8988T (cell line): ENCODE measurements around the gene PCCA.
"Not testable (repeated sequence)": the region's sequence is repeated elsewhere in the genome, so short reads cannot be mapped to it uniquely, and the experiment has no call there.

ENCODE experiments used
- DNase-seq: peaks from one replicate; pipeline ENCODE4 v3.0.0; 2011

PCCA gene

GRCh38 chr13:100314132-100314910 lies 225.4 kb downstream of the PCCA start:
- DNase-seq = no peak

GRCh38 chr13:100315522-100315921 lies 226.6 kb downstream of the PCCA start:
- no peak for DNase-seq

DNA sequence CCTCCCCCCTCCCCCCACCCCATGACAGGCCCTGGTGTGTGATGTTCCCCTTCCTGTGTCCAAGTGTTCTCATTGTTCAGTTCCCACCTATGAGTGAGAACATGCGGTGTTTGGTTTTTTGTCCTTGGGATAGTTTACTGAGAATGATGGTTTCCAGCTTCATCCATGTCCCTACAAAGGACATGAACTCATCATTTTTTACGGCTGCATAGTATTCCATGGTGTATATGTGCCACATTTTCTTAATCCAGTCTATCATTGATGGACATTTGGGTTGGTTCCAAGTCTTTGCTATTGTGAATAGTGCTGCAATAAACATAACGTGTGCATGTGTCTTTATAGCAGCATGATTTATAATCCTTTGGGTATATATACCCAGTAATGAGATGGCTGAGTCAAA lies 229.6 kb downstream of the PCCA start:
- not testable (repeated sequence) for DNase-seq

DNA sequence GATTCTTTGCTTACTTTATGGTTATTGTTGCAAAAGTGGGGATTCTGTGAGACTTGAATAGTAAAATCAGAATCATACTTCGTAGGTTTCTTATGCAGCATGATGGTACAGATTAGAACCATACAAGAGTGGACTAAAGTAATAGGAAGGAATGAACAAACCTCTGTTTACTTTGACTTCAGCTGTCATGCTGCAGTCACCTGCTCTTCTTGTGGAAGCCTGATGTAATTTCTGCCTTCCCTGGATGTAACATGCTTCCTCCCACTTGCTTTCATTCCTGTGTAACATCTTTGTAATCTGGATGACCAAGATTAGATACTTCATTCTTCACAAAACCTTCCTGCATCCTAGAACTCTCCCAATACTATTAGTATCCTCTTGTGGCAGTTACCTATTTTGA lies 235.0 kb downstream of the PCCA start:
- no peak for DNase-seq

DNA sequence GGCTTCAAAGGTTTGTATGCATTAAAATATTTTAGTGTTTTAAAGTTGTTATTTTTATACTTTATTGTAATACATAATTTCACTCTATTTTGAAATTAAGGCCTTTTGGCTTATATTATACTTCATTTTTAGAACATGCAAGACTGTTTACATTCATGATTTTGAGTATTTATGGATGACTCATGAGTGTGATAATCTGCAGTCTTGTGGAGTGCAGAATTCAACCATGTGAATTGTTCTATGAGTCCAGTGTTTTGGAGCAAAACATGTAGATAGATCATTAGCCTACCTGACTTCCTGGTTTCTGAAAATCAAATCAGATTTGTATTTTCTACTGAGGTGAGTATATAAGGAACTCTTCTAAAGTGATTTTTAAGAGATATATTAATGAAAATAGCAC lies 241.8 kb downstream of the PCCA start:
- DNase-seq = no peak

GRCh38 chr13:100333141-100333540 lies 244.2 kb downstream of the PCCA start:
- DNase-seq = no peak

GRCh38 chr13:100334214-100334613 lies 245.3 kb downstream of the PCCA start:
- no peak for DNase-seq

DNA sequence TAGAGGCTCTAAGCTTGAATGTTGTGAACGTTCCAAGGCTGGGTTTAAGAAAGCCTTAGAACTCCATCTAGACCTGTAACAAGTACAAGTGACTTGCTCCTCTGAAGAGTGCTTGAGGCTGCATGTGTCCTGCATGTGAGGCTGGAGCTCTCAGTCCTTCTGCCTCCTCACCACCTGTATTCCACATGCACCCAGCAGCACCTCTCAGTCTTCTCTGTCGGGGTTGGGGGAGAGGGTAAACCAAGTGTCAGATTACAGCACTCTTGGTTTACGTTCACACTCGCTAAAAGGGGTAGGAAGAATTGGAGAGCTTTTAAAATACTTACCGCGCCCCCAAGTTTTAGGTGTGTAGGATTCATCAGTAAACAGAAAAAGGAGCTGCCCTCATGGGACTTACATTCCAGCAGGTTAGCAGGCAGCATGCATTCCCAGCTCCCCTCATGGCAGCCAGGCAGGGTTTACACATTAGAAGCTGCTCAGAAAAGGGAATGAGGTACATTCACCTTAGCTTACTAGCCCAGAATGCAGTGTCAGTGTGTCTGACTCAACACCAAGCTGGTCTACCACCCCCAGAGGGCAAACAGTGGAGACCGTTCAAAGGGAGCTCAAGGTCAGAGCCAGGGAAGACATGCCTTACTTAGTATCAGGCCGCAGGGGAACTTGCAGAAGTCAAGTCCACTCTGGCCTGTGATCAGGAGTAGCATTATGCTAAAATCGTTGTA lies 248.1 kb downstream of the PCCA start:
- DNase-seq = no peak

GRCh38 chr13:100338275-100338674 lies 249.4 kb downstream of the PCCA start:
- no peak for DNase-seq

GRCh38 chr13:100339411-100339940 lies 250.6 kb downstream of the PCCA start:
- no peak for DNase-seq

GRCh38 chr13:100340865-100341264 lies 252.0 kb downstream of the PCCA start:
- DNase-seq = no peak

GRCh38 chr13:100341327-100341726 lies 252.4 kb downstream of the PCCA start:
- DNase-seq = no peak

- no peak for DNase-seq
Observed at GRCh38 chr13:100344544-100344943, 255.7 kb downstream of the PCCA start.

DNA sequence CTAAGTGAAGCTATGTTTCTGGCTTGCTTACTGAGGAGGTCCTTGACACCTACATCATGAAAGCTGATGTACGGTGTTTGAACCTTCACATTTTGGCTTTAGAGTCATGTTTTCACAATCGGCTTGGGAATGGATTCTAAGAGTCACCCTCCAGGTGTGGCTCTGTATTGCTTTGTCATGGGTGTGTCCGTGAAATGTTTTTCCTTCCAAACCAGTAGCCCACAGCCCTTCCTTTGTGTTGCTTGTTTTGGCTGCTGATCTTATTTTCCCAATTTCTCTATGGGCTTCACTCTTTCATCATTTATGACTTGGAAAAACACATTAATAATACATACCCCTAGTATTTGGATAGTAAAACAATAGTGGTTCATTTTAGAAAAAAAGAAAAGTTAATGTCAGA lies 259.1 kb downstream of the PCCA start:
- no peak for DNase-seq

GRCh38 chr13:100349594-100349993 lies 260.7 kb downstream of the PCCA start:
- no peak for DNase-seq

GRCh38 chr13:100350601-100351000 lies 261.7 kb downstream of the PCCA start:
- DNase-seq = no peak

GRCh38 chr13:100356426-100356825 lies 267.5 kb downstream of the PCCA start:
- DNase-seq = no peak

GRCh38 chr13:100356889-100357288 lies 268.0 kb downstream of the PCCA start:
- no peak for DNase-seq

- DNase-seq = no peak
Observed at GRCh38 chr13:100357764-100358163, 268.9 kb downstream of the PCCA start.

GRCh38 chr13:100361504-100361903 lies 272.6 kb downstream of the PCCA start:
- DNase-seq = no peak

- DNase-seq = no peak
Observed at GRCh38 chr13:100362371-100362770, 273.5 kb downstream of the PCCA start.

DNA sequence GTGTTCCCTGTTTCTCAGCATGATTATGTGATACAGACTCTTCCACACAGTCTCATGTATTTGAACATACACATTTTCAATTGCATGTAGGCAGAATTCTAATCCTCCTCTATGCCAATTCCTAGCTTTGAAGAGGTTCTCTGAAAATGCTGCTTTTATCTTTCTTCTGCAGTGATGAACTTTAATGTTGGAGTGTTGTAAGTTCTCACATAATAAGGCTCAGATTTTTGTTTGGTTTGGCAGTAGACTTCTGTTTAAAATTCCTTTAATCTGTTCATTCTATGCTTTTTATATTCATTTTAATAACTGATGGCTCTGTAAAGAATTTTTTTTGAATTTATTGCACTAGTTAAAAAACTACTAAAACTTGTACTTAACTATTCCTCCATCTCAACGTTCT lies 273.9 kb downstream of the PCCA start:
- DNase-seq = no peak

- DNase-seq = no peak
Observed at GRCh38 chr13:100363285-100363711, 274.4 kb downstream of the PCCA start.

DNA sequence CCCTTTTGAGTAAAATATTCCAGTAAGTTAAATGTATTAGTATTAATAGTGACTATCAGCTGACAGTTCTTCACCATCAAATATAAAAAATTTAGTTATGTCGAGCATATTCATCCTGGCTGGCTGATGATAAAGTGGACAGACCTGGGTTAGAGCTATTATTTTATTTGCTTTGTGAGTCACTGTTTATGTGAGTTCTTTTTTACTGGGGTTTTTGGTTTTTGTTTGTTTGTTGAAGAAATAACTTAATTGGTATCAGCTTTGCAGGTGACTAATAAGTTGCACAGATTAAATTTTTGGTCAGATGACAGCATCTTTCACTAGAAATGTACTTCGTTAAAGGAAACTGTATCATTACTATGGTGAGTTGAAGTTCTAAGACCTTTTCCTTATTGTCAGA lies 275.0 kb downstream of the PCCA start:
- no peak for DNase-seq
